HG02623 (cell line): ENCODE measurements around the gene TRIM38.
"Not testable (repeated sequence)": the region's sequence is repeated elsewhere in the genome, so short reads cannot be mapped to it uniquely, and the experiment has no call there.

Source experiments
- ATAC-seq: cut with Tn5 transposase; IDR thresholded peaks from one replicate; pipeline ENCODE4 v1.9.1; 2021; ENCODE audit warnings: moderate library complexity; ENCODE audit not compliant: unreplicated experiment

The TRIM38 gene

DNA sequence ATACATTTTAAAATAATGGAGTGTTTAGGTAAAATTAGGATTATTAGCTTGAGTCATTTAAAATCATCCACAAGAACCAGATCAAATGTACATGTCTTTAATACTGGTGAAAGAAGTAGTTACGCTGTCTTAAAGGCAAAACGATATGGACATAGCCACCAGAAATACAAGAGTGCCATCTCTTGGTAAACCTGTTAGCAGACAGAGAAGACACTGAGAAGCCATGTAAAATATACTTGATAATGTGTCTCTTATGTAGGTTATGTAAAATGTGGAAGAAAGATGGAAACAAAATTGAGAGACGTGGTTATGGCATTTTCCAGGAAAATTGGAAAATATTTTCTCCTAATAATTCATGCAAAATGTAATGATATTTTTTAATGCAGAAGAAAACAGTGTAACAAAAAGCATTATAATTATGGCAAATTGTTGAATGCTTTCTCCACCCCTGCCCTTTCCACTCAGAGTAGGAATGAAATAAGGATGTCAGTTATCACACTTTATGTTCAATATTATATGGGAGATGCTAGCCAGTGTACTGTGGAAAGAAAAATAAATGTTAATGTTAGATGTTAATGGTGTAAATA, 19.9 kb upstream of the TRIM38 start:
- ATAC-seq, result no peak

DNA sequence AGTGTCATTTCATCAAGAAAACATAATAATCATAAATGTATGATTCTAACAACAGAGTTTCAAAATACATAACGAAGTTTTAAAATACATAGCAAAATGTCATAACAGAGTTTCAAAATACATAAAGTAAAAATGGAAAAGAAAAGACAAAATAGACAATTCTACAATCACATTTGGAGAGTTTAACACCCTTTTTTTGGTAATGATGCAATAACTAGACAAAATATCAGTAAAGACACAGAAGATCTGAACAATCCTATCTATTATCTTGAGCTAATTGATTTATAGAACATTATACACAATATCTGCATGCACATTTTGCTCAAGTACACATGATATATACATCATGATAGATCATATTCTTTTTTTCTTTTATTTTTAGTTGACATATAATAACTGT, 18.7 kb upstream of the TRIM38 start:
- no peak for ATAC-seq

DNA sequence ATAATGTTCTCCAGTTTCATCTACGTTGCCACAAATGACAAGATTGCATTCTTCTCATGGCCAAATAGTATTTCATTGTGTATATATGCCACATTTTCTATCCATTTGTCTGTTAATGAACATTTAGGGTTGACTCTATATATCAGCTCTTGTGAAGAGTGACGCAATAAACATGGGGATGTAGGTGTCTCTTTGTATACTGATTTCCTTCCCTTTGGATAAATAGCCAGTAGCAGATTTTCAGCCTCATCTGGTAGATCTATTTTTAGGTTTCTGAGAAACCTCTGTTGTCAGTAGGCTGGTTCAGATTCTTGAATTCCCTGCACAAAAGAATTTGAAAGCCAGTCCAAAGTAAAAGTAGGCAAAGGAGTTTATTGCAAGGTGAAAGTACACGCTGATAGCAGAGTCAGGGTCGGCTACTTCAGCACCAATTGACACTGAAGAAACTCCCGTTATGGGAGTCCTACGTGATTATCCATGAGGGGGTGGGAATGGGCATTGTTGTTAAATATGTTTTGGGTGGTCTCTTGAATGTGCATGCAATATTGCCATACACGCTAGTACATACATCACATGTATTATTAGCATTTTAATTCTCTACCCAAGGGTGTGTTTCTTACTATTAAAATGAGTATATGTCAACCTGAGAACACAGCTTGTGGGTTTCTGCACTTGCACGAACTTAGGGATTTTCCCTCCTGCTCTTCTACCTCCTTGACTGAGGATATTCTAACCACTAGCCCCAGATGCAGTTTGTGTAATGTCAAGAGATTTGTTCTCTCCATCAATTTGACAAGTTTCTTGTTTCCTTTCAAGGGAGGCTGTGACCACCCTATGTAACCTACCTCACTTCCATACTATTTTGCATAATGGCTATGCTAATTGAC, 17.7 kb upstream of the TRIM38 start:
- peak; percentile 89 for ATAC-seq

- ATAC-seq, result not testable (repeated sequence)
Observed at GRCh38 chr6:25945738-25946137, 16.9 kb upstream of the TRIM38 start.

DNA sequence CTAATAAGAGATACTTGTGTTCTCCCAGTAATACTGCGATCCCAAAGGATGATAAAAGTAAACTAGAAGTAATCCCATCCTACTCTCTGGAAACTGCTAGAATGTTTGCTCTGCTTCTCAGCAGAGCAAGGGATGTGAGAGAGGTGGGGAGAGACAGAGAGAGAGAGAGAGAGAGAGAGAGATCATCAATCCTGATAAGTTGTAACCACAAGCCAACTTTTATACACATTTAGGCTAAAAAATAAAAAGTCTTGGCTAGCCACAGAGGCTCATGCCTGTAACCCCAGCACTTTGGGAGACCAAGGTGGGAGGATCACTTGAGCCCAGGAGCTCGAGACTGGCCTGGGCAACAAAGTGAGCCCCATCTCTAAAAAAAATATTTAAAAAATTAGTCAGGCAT, 16.0 kb upstream of the TRIM38 start:
- no peak for ATAC-seq

- ATAC-seq, result not testable (repeated sequence)
Observed at GRCh38 chr6:25947492-25947891, 15.1 kb upstream of the TRIM38 start.

- no peak for ATAC-seq
Observed at GRCh38 chr6:25949695-25950094, 12.9 kb upstream of the TRIM38 start.

DNA sequence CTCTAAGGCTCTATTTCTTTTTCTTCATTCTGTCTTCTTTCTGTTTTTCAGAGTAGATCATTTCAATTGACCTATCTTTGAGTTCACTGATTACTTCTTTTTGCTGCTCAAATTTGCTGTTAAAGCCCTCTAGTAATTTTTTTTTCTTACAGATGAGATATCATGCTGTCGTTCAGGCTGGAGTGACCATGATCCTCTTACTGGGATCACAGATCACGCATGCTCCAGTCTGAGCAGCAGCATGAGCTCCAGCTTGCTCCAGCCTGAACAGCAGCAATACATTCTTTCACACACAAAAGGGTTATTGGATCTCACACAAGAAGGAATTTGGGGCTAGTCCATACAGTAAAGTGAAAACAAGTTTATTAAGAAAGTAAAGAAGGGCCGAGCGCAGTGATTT, 12.3 kb upstream of the TRIM38 start:
- ATAC-seq, result no peak

- no peak for ATAC-seq
Observed at GRCh38 chr6:25951296-25952032, 11.1 kb upstream of the TRIM38 start.

GRCh38 chr6:25952535-25952934, 10.1 kb upstream of the TRIM38 start:
- no peak for ATAC-seq

- ATAC-seq, result no peak
Observed at GRCh38 chr6:25953733-25954132, 8.9 kb upstream of the TRIM38 start.

DNA sequence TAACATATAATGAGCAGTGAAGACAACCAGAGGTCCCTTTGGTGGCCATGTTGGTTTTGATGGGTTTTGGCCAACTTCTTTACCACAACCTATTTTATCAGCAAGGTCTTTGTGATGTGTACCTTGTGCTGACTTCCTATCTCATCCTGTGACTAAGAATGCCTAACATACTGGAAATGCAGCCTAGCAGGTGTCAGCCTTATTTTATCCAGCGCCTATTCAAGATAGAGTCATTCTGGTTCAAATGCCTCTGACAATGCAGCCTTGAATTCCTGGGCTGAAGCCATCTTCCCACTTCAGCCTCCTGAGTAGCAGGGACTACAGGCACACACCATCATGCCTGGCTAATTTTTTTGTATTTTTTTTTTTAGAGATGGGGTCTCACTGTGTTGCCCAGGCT, 7.8 kb upstream of the TRIM38 start:
- no peak for ATAC-seq

GRCh38 chr6:25956226-25956625, 6.4 kb upstream of the TRIM38 start:
- ATAC-seq, result no peak

- ATAC-seq, result no peak
Observed at GRCh38 chr6:25958700-25959162, 3.9 kb upstream of the TRIM38 start.

- ATAC-seq, result no peak
Observed at GRCh38 chr6:25959890-25960536, 2.6 kb upstream of the TRIM38 start.

GRCh38 chr6:25960734-25961133, 1.9 kb upstream of the TRIM38 start:
- ATAC-seq, result no peak

DNA sequence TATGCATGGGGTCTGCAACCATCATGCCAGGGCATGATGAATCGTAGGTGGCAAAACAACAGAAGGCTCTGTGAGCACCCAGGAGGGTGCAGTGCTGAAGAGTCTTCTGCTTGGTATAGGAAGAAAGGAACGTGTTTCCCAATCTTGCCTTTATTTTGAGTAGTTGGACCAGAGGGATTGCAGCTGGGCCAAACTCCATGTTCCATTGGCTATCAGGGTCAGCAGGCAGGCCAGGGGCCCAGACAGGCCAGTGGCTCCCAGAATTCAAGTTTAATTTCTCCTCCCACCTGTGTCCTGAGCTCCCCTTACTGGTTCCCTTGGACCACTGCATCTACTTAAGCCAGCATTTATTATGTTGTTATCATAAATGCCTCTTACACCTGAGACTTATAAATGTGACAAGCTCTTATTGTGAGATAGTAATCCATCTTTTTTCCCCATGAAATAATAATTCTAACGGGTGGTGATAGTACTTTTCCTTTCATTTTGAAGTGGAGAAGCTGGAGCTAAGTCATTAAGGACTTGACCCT, 918 bp upstream of the TRIM38 start:
- ATAC-seq, result no peak

- ATAC-seq, result no peak
Observed at GRCh38 chr6:25963426-25964123, 973 bp downstream of the TRIM38 start.

DNA sequence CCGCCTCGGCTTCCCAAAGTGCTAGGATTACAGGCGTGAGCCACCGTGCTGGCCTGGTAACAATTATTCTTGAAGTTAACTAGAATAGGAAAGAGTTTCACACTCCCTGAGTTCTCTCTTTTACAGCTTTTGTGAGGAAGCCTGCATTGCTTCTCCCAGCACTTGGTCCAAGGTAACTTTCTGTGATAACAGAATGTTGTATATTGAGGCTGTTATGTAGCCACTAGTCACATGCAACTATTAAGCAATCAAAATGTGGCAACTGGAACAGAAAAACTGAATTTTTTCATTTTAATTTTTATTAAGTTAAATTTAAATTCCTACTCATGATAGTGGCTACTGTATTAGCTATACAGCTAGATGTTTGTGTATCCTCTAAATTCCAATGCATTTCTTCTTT, 2.5 kb downstream of the TRIM38 start:
- ATAC-seq, result no peak

GRCh38 chr6:25966711-25967110, 4.1 kb downstream of the TRIM38 start:
- no peak for ATAC-seq
